NCI-H82 (cell line): Measurements from ENCODE around the gene EPB42.

Source experiments
- DNase-seq: peaks from one replicate; lab custom pipeline; 2025; lab: John Stamatoyannopoulos, UW

The EPB42 gene

DNA sequence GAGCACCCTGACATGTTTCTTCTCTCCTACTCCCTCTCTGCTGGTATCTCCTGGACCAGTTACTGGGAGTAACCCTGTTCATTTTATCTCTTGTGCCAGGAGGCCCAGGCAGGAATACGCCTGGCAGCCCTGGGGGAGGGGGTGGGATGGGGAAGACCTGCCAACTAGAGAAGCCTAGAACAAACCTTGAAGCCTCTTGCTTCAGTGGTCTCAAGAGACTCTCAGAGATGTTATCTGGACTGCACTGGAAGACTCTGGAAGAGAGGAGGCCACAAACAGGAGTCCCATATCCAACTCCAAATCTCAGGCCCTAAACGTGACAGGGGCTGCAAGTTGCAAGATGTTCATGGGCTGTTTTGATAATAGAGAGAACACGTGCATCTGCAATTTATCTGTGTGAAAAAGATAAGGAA is at the start of gene EPB42:
EPB42 (minus strand) TSS at position 28 of the 413 bp plus-strand sequence. CDS start 193 bp downstream, outside the sequence.
- no peak for DNase-seq

DNA sequence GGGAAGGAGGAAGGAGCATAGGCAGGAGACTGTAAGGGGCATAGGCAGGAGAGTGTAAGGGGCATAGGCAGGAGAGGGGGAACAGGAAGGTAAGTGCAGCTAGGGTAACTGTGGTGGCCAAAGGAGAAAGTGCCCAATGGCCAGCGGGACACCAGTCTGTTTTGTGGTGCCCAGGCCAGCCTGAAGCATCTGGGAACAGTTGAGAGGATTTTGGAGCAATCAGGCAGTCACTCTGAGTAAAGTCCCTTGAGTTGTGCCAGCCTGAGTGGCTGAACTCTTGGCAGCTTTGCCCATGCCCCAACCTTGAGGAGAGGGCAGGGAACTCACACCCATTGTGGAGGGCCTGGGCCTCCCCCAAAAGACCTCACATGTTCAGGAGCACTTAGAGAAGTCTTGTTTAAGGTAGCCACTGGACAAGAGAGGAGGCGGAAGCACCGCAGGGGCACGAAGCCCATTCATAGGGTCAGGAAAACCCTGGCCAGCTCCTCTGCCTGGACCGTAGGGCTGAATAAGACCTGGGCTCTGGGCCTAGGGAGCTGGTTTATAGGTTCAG is 49.4 kb upstream of the EPB42 start:
- no peak for DNase-seq

DNA sequence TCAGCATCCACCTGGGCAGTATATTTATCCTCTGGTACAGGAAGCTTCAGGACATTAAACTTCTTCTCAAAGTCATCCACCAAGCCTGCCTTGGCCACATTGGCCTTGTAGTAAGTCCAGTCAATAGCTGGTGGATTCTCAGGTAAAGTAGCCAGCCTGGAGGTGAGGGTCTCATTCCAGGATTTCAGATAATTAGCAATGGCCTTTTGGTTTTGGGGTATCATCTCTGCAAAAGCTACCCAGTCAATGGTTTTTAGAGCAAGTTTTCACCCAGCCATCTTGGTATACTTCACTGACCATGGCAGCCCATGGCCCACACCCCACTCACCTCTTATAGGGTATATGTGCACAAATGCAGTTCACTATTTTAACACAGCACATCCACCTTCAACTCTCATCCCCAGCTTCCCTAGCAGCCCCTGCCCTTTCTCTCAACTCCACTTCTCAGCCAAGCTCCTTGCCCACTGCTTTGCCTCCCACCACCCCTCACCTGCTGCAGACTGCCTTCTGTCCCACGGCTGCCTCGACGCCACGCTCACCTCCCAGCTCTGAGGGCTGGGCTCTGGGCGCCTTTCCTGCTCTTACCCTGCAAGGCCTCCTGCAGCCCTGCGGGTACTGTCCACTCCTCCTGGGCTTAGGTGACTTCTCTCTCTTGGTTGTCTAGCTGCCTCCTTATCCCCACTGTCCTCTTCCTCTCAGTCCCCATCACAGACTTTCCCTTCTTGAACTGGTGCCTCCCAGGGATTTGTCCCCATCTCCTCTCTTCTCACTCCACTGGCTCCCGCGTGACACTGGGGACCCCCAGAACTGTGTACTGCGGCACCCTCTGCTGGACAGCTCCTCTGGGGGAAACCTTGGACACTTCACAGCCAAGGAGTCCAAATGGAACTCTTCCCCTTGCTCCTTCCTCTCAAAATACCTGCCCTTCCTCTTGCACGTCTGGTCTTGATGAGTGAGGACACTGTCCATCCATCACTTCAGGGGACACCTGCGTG is 47.6 kb upstream of the EPB42 start:
- DNase-seq: no peak

DNA sequence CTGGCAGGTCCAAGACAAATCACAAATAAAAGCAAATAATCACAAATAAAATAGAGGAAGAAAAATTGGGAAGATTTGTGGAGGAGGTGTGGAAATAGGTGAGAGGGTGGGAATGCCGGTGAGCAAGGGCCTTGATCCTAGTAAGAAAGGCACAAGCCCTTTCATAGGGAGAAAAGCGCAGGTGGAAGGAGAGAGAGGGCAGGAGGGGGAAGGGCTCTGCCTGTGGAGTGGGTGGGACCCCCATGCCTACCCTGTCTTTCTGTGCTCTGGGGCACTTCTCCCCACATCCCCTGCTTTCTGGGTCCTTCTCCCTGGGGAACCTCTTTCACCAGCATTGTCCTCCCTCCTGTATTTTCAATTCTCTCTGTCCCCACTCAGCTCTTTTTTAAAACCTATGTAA is 46.6 kb upstream of the EPB42 start:
- no peak for DNase-seq

DNA sequence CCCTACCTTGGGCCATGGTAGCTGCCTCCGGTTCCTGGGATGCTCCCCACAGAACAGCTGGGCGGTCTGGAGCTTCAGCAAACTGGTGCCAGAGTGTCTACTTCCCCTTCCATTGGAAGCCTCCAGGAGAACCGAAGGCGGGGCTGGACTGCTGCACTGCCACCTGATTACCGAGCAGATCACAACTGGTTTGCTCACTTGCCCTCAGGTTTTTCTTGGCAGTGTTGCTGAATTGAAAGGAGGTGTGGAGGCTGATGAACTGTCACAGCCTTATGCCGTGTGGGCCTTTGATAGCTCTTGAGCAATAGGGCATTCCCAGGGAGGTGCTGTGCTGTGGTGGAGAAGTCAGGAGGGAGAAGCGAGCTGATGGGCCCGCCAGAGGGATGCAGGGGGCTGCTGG is 46.0 kb upstream of the EPB42 start, which contains the start of gene TGM5:
TGM5 (minus strand) TSS at position 95 of the 400 bp plus-strand sequence; CDS start at position 16, 79 bp downstream.
- DNase-seq: no peak

DNA sequence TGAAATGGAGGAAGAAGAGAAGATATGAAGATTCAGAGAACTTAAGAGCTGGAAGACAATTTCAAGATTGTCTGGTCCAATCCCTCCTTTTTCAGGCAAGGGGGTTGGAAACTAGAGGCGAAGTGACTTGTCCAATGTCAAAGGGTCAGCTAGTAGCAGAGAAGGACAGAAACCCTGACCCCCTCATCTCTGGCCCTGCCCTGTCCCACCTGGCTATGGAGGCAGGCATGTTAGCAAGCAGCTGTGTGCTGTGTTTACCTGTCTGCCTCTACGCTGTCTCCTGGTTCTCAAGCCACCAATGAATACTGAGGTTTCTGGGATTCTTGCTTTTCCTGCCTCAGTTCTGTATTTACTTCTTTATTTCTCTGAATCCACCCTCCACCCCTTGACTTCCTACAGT is 45.6 kb upstream of the EPB42 start:
- DNase-seq: no peak

DNA sequence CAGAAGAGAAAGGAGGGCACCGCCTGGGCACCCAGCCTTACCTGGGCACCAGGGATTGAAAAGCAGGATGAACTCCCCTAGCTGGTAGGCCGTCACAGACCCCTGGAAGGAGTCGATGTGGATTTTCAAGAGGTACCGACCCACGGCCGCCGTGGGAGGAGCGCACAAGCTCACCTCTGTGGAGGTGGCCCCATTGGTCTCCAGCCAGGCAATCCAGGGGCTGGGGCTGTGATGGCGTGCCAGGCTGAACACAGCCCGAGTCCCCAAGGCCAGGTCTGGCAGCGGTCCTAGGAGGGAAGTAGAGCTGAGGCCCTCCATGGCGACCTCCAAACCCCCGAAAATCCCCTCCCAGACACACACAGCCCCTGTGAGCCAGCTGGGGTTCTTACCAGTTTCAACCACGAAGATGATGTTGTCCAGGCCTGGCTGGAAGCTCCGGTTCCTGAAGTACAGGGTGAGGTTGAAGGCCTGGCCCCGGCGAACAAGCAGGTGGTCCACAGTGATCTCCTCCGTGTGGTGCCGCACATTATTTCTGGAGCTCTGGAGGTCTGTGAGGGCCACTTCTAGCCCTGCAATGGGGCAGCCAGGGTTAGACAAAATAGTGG is 39.3 kb upstream of the EPB42 start:
- DNase-seq: no peak

DNA sequence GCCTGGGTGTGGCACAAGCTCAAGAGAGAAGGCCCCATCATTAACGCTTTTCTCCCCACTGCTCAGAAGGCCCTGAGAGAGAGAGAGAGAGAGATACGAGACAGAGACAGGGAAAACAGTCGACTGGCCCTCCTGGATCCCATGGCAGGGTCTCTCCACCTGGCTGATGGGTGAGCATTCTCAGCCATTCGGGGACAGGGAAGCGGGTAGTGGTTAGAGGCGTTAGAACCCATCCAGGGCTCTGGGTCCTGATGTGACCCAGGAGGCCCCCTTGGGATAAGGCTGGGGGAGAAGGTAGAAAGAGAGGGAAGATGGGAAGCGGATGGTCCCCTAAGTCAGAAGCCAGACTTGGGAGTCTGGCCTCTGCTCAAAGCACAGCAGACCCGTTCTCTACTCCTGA is 38.0 kb upstream of the EPB42 start:
- DNase-seq: no peak

DNA sequence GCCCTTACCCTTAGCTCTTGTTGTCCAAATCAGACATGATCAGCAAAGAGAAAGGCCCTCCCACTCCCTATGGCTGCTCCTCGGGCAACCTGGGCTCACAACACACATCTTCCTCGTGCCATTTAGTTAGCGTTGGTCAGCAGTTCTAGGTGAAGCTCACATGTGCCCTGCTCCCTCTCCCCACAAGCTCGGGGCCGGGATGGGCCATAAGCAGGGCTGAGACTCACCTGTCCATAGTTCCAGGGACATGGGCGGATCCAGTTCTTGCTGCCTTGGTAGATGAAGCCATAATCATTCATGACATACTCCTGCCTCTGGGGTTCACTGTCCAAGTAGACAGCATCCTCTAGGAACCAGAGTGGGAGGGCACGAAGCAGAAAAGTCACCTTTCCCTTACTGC is 35.5 kb upstream of the EPB42 start:
- no peak for DNase-seq

DNA sequence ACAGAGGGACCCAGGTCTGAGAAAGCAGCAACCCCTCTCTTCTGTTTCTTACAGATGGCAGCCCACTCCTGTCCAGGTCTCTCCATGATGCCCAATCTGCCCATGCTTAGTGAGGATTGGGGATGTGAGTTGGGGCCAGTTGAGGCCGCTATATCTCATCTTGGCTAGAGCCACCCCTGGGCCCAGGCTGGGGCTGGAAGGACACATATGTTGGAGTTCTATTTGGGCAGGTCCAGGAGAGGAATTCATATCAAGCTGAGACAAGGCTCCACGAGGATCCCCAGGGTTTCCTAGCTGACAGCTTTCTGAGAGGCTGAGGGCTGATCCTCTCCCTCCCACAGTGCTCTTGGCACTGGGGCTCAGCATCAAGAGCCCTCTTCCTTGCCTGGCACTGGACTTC is 34.6 kb upstream of the EPB42 start:
- DNase-seq: no peak

DNA sequence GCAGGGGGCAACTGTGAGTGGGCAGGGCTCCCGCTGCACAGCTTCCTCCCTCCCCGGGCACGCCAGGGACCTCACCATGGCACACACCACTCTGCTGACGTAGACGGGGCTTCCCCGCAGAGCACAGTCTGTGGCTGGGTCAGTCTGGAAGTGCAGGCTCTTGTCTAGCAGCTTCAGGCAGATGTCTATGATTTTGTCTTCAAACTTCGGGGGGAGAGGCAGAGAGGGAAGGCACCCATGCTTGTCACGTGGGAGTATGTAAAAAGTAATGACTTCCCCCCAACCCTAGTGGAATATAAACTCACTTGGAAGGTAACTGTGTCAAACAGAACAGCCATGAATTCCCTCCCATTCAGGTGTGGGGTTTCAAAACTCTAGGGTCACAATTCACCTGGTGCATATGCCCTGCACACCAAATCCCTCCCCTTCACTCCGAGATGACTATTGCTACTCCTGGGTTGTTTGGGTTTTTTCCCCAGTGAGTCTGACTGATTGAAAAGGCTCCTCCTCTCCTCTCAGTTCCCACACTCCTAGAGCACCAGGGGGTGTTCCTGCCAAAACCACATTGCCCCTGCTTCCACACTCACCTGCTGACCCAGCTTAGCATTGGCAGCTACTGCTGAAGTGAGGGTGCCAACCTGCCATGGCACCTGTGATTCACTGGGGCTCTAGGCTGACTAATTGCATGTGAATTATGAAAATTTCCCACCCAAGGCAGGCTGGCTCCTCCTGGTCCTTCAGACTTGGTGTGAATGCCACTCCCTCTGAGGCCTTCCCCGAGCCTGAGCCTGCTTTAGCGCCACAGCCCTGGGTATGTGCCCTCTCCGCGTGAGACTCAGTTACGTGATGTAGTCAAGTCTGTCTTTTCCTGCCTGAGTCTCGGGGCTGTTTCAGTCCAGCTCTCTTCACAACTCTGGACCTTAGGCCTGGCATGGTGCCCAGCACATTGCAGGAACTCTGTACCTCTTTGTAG is 32.9 kb upstream of the EPB42 start:
- DNase-seq: no peak

DNA sequence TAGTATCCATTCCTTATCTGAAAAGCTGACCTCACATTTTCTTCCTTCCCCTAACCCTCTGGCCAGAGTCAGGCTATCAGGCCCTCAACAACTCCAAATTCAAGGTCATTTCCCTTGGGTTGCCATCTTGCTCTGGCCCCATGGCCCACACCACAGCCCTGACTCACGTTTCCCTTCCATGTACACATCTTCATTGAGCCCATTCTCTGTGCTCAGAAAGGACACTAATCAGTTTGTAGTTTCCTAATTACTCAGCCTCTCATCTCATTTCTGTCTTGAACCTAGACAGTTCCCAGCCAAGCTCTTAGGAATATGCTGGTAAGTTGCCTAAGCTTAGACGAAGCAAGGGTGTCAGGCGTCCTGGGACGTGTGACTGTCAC is 31.0 kb upstream of the EPB42 start:
- DNase-seq: no peak

DNA sequence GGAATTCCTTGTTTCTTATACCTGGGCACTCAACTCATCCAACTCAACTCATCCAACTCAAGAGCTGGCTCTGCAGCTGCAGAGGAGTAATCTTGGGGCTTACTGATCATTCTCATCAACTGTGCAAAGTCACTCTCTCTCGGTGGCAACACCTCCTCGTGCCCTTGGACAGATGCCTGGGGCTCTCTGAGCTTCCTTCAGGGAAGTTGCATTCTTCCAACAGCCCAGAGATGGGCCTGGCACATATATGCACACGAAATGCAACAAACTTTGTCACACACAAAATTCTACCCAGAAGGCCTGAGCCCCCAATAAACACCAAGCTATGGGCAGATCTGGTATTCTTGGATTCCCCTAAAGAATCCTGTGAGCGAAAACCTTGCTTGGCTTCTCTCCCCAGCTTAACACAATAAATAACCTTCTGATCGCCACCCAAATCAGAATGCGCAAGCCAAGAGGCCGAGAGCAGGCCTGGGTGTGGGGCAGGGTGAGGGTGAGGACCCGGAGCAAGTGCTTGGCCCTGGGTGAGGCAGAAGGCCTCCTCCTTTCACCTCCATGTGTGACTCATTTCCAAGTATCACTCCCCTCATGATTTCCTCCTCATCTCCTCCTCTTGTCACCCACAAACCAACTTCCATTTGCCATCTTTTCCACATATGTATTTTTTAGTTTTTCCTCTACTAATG is 30.5 kb upstream of the EPB42 start:
- no peak for DNase-seq

DNA sequence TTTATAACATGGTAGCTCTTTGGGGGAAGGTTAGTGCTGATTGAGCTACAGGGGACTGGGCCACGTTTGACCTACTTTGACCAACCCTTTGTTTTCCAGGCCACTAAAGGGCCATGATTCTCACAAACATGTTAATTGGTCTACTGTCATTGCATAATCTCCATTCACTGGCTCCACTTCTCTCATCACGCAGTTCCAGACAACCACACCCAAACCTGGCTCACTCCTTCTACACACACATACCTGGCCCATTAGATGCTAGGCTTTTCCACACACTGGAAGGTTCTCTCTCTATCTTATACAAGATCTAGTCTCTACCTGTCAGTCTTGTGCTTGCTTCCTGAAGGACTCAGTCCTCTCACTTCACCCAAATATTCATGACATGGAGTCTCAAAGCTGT is 30.0 kb upstream of the EPB42 start:
- DNase-seq: no peak

DNA sequence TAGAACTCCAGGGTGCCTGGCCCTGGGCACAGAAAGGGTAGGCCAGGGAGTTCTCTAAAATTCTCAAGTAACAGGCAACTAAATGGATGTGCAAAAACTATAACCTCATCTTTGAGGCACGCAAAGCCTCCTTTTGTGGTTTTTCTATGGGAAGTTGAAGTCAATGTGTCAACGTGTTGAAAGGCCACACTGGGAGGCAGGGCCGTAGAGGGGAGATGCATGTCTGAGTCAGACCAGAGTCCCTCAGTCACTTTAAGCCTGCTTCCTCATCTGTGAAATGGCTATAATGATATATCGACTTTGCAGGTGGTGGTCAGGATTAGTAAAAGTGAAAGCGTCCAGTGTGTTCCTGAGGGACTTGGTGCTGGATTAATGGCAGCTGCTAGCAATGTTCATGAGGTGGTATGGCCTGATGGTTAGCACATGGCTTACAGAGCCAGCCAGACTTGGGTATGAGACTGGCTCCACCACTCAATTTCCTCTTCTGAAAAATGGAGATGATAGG is 28.9 kb upstream of the EPB42 start:
- no peak for DNase-seq

DNA sequence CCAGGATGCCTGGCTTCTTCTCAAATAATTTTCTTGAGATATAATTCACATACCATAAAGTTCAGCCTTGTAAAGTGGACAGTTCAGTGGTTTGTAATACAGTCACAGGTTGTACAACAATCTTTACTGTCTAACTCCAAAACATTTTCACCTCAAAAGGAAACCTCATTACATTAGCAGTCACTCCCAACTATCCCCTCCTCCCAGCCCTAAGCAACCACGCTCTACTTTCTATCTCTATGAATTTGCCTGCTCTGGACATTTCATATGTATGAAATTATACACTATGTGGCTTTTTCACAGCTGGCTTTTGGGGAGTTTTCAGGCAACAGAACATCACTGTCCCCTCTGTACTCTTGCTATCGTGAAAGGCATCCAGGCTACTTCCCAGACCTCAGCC is 28.4 kb upstream of the EPB42 start:
- no peak for DNase-seq

DNA sequence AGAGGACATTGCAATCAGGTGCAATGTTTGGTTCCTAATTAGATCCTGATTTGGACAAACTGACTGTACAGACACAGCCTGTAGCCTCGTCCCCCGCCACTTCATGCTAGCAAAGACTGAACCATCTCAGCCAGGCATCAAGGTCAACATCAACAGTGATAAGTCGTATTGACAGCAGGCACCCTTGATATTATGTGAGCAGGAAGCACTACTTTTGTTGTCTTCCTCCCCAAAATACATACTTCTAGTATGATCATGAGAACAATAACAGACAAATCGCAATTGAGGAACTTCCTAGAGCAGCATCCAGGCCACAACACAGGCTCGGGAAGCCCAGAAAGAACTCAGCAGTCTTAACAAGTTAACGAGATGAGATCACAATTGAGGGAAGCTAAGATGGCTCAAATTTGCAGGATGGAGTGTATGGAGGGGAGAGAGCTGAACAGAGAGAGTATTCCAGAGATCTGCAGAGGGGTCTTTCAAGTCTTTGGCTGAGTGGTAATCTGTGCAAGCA is 25.5 kb upstream of the EPB42 start:
- DNase-seq: no peak

DNA sequence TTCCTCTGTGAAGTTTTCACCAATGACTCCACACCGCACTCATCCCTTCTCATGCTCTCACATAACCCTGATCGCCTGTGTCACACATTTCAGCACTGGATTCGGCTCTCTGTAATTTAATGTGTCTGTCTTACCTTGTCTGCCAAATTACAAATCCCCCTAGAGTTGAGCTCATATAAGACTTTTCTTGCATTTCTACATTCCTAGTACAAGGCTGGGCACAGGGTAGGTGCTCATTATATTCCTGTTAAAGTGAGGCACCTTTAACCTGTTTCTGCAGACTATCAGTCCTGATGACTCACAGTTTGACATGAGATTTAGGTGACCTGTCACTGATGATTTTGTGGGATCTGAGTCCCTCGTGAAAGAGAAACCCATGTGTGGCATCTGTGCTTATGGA is 23.3 kb upstream of the EPB42 start:
- DNase-seq: no peak

DNA sequence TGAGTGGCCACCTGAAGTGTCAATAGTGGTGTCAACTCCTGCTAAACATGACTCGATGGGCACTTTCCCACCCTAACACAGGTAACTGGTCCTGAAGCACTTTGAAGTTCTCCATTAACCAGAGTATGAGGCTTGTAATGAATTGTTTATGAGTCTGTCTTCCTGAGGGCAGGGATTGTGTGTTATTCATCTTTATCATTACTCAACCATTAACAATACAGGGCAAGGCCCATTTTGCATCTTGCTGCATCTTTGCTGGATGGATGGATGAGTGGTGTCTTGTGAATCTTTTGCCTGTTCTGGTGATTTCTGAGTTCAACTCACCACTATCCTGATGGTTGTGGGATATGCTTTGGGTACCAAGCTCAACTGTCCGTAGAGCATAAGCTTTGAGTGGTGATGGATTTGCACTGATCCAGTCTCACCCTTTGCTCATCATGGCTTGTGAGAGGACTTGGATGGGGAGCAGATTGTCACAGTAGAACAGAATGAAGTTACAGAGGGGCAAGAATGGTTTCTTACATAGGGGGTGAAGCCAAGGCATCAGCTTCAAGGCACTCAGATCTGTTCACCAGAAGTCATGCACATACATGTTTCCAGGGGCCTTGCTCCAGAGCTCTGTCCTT is 22.3 kb upstream of the EPB42 start:
- no peak for DNase-seq

DNA sequence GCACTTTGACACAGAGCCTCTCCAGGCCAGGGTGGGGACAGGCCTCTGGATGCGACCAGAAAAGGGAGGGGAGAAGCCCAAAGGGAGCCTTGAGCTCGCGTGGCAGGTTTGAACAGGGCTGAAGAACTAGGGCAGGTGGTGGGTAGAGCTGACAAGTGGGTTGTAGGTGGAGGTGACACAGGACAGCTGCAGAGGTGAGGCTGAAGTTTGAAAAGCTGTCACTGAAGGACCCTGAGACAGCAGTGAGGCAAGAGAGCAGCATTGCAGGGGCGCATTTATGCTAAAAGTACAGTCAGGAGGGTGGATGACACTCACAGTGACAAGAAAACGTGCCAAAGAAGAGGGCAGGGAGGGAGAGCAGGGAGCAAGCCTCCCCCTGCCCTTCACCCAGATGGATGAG is 21.8 kb upstream of the EPB42 start:
- DNase-seq: no peak
